ENCODE measurements around the gene ZDHHC6.
A peak's percentile ranks its signal among the peaks of the same experiment; 100 is the strongest.
"Not testable (repeated sequence)": the region's sequence is repeated elsewhere in the genome, so short reads cannot be mapped to it uniquely, and the experiment has no call there.

ZDHHC6 gene

DNA sequence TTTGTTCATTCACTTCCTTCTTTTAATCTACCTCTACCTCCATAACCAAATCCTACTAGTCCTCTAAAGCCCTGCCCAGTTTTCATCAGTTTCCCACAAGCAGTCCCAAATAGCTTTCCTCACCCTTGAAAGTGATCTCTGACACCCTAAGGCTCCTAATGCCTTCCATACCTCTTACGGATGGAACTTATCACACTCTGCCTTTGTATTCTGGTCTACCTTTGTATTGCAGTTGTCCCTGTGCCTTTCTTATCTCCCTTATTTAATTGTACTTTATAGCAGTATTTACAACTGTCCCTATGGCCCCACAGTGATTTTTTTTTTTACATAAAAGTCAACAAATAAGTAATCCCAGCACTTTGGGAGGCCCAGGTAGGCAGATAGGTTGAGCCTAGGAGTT is 39.0 kb downstream of the ZDHHC6 start:
- H3K9me3 ChIP-seq (ENCODE audit: insufficient read depth, low read depth, low read length): no peaks in the 10 kb centered on the region
- no peak overlapping the region for H3K4me3 ChIP-seq (ENCODE audit: low read length)
- H3K9ac ChIP-seq (ENCODE audit: low read depth, low read length): no peak overlapping the region
- no peaks in the 10 kb centered on the region for H3K36me3 ChIP-seq (ENCODE audit: insufficient read depth, low read length)
- H3K4me1 ChIP-seq (ENCODE audit: insufficient read depth, low read length): no peaks in the 10 kb centered on the region
- 90% methylated on average over 1 of the region's 1 CpG for WGBS
- H3K27me3 ChIP-seq (ENCODE audit: insufficient read depth, low read length): no peaks in the 10 kb centered on the region; the same call in 1 of the 2 replicates
- no peak overlapping the region for H3K27ac ChIP-seq (ENCODE audit: low read depth, low read length)

DNA sequence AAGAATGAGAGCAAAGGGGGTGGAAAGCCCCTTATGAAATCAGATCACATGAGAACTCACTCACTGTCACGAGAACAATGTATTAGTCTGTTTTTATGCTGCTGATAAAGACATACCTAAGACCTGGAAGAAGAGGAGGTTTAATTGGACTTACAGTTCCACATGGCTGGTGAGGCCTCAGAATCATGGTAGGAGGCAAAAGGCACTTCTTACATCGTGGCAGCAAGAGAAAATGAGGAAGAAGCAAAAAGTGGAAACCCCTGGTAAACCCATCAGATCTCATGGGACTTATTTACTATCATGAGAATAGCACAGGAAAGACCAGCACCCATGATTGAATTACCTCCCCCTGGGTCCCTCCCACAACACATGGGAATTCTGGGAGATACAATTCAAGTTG is 39.9 kb downstream of the ZDHHC6 start:
- not testable (repeated sequence) for H3K36me3 ChIP-seq (ENCODE audit: insufficient read depth, low read length); H3K9ac ChIP-seq (ENCODE audit: low read depth, low read length); H3K9me3 ChIP-seq (ENCODE audit: insufficient read depth, low read depth, low read length); H3K27me3 ChIP-seq (ENCODE audit: insufficient read depth, low read length); H3K27ac ChIP-seq (ENCODE audit: low read depth, low read length); H3K4me3 ChIP-seq (ENCODE audit: low read length); H3K4me1 ChIP-seq (ENCODE audit: insufficient read depth, low read length)
- WGBS: 92% methylated on average over 2 of the region's 2 CpGs

DNA sequence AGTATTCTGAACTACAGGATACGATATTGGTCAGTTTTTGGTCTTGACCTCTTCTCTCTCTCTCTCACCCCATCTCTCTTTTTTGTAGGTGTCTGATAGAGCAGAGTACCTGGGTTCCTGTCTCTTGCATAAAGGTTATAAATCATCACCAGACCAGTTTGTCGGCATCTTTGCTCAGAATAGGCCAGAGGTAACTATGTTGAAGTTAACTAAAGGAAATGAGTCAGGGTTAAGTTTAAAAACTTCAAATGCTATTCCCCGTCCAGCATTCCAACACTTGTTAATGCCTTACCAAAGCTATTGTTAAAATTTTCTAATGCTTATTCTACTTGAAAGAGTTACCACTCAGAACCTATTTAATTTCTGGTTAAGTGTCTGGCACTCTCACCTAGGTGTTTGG is 42.1 kb downstream of the ZDHHC6 start:
- H3K27ac ChIP-seq (ENCODE audit: low read depth, low read length): no peak overlapping the region
- no peaks in the 10 kb centered on the region; the same call in 1 of the 2 replicates for H3K27me3 ChIP-seq (ENCODE audit: insufficient read depth, low read length)
- no peaks in the 10 kb centered on the region for H3K36me3 ChIP-seq (ENCODE audit: insufficient read depth, low read length)
- no peaks in the 10 kb centered on the region for H3K4me1 ChIP-seq (ENCODE audit: insufficient read depth, low read length)
- H3K9me3 ChIP-seq (ENCODE audit: insufficient read depth, low read depth, low read length): no peaks in the 10 kb centered on the region
- H3K4me3 ChIP-seq (ENCODE audit: low read length): no peak overlapping the region
- WGBS: 78% methylated on average over 1 of the region's 3 CpGs
- H3K9ac ChIP-seq (ENCODE audit: low read depth, low read length): no peak overlapping the region

DNA sequence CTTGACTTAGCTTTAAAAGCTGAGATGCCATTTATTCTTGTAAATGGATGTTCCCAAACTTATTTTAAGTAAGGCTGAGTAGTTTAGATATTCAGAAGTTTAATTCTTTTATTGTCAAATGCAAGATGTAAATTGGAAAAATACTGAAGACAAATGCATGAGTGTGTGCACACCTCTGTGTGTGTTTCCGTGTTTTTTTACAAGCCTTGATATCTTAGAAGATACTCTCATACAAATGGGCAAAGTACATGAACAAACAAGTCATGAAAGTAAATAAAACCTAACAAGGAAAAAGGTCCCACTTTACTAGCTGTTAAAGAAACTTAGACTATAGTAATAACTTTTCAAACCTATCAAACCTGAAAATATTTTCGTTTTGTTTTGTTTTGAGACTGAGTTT is 43.8 kb downstream of the ZDHHC6 start:
- H3K36me3 ChIP-seq (ENCODE audit: insufficient read depth, low read length): no peaks in the 10 kb centered on the region
- H3K27me3 ChIP-seq (ENCODE audit: insufficient read depth, low read length): no peaks in the 10 kb centered on the region; the same call in 1 of the 2 replicates
- no peaks in the 10 kb centered on the region for H3K4me1 ChIP-seq (ENCODE audit: insufficient read depth, low read length)
- no peak overlapping the region for H3K4me3 ChIP-seq (ENCODE audit: low read length)
- no peak overlapping the region for H3K9ac ChIP-seq (ENCODE audit: low read depth, low read length)
- no peaks in the 10 kb centered on the region for H3K9me3 ChIP-seq (ENCODE audit: insufficient read depth, low read depth, low read length)
- WGBS: 96% methylated on average over 2 of the region's 2 CpGs
- H3K27ac ChIP-seq (ENCODE audit: low read depth, low read length): no peak overlapping the region

DNA sequence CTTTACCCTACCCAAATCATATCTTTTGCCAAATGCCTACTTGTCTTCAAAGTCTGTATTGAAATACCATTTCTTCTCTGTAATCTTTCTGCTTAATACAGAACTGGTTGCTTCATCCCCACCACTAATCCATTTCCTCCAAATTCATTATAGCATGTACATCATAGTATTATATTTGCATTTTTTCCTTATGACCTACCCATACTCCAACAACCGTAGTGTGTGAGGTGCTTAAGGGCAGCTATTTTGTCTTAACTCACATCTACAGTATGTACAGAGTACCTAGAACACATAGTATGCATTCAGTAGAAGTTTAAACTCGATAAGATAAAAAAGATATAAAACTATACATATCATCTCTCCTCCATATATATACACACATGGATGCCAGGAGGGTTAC is 49.1 kb downstream of the ZDHHC6 start:
- no peak overlapping the region for H3K27ac ChIP-seq (ENCODE audit: low read depth, low read length)
- H3K4me1 ChIP-seq (ENCODE audit: insufficient read depth, low read length): no peaks in the 10 kb centered on the region
- no peaks in the 10 kb centered on the region for H3K36me3 ChIP-seq (ENCODE audit: insufficient read depth, low read length)
- H3K27me3 ChIP-seq (ENCODE audit: insufficient read depth, low read length): no peaks in the 10 kb centered on the region
- H3K9me3 ChIP-seq (ENCODE audit: insufficient read depth, low read depth, low read length): no peaks in the 10 kb centered on the region
- H3K4me3 ChIP-seq (ENCODE audit: low read length): no peak overlapping the region
- H3K9ac ChIP-seq (ENCODE audit: low read depth, low read length): no peak overlapping the region
- no CpG with 5 or more reads among the region's 2 CpGs for WGBS

DNA sequence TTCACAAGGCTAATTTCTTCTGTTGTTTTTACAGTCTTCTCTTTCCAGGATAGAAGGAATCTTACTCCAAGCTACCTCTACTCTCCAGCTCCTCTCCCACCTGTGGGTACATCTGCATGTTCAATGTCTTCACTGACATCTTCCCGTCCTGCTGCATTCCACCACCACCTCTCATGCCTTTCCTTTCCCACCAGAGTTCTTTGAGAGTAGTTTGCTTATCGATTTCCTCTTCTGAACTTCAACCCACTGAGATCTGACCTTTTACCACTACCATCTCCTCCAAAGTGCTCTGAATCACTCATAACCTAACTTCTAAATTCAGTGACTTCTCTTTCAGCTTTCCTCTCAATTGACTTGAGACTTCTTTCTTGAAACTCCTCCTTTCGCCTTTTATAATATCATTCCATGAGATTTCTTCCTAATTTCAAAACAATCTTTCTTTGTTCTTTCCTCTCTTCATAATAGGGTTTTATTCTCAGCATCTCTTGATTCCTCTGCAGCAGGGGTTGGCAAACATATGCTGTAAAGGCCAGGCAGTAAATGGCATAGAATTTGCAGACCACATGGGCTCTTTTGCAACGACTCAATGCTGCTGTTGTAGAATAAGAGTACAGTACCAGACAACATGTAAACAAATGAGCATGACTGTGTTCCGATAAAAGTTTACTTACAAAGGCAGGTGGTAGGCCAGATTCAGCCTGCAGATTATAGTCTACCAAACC is 50.7 kb downstream of the ZDHHC6 start:
- Histone ChIP-seq H3K4me3 (ENCODE audit: low read length) (no peak overlapping the region), H3K4me1 (ENCODE audit: insufficient read depth, low read length) (no peaks in the 10 kb centered on the region), H3K27ac (ENCODE audit: low read depth, low read length) (no peak overlapping the region), H3K9ac (ENCODE audit: low read depth, low read length) (no peak overlapping the region), H3K27me3 (ENCODE audit: insufficient read depth, low read length) (no peaks in the 10 kb centered on the region), H3K36me3 (ENCODE audit: insufficient read depth, low read length) (no peaks in the 10 kb centered on the region), H3K9me3 (ENCODE audit: insufficient read depth, low read depth, low read length) (no peaks in the 10 kb centered on the region)
- WGBS: 89% methylated on average over 5 of the region's 5 CpGs

DNA sequence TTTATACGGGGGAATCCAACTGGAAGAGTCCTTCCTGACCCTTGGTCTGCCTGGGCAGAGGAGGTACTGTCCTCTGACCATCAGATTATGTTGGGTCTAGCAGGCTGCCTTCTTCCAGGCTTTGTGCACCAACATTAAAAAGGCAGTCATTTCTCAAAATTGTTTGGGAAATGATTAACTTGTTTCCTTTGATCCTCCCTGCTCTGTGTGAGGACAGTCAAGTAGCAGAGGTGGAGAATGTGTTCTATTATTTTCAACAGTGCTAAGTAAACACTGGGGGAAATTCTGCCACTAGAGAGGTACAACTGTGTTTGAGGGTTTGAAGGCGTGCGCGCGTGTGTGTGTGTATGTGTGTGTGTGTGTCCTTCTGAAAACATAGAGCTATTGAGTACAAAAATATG is 52.2 kb downstream of the ZDHHC6 start:
- Histone ChIP-seq H3K27ac (ENCODE audit: low read depth, low read length) (no peak overlapping the region), H3K4me3 (ENCODE audit: low read length) (no peak overlapping the region), H3K27me3 (ENCODE audit: insufficient read depth, low read length) (no peaks in the 10 kb centered on the region), H3K9ac (ENCODE audit: low read depth, low read length) (no peak overlapping the region), H3K4me1 (ENCODE audit: insufficient read depth, low read length) (no peaks in the 10 kb centered on the region), H3K9me3 (ENCODE audit: insufficient read depth, low read depth, low read length) (no peaks in the 10 kb centered on the region), H3K36me3 (ENCODE audit: insufficient read depth, low read length) (no peaks in the 10 kb centered on the region)
- 96% methylated on average over 5 of the region's 5 CpGs for WGBS

DNA sequence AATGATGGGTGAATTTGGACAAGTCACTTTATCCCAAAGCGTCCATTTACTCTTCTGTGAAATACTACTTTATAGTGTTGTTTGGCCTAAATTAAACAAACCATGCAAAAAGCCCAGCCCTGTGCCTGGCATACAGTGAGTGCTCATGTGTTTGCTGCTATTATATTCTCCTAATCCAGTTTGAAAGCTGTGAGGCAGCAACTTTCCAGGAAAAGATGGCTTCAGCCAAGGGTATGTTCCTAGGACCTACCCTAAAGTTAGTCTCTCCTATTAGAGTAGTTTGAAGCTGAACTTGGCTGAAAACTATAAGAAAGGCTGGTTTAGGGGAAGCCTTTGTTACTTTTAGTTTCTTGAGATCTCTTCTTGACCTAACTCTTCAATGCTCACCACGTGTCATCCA is 52.9 kb downstream of the ZDHHC6 start:
- Histone ChIP-seq H3K4me1 (ENCODE audit: insufficient read depth, low read length) (no peaks in the 10 kb centered on the region), H3K4me3 (ENCODE audit: low read length) (no peak overlapping the region), H3K36me3 (ENCODE audit: insufficient read depth, low read length) (no peaks in the 10 kb centered on the region), H3K9me3 (ENCODE audit: insufficient read depth, low read depth, low read length) (no peaks in the 10 kb centered on the region), H3K27me3 (ENCODE audit: insufficient read depth, low read length) (no peaks in the 10 kb centered on the region), H3K9ac (ENCODE audit: low read depth, low read length) (no peak overlapping the region), H3K27ac (ENCODE audit: low read depth, low read length) (no peak overlapping the region)
- 100% methylated on average over 2 of the region's 2 CpGs for WGBS

DNA sequence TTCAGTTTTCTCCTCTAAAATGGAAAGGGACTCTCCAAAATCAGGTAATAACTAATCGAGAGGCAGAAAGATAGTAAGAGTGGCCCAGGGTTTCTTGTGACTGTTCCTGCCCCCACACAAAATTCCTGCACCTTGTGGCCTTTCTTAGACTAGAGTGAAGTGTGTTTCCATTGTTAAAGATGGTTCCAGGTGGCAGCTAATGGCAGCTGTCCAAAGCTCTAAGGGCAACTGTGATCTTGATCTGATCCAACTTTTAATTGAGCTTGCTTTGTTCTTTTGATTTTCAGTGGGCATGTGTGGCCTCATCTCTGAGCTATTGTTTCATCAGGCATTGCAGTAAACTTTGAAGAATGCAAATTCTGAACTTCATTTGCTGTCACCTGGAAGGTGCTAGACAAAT is 53.4 kb downstream of the ZDHHC6 start:
- Histone ChIP-seq H3K9me3 (ENCODE audit: insufficient read depth, low read depth, low read length) (no peaks in the 10 kb centered on the region), H3K4me3 (ENCODE audit: low read length) (no peak overlapping the region), H3K27ac (ENCODE audit: low read depth, low read length) (no peak overlapping the region), H3K27me3 (ENCODE audit: insufficient read depth, low read length) (no peaks in the 10 kb centered on the region), H3K4me1 (ENCODE audit: insufficient read depth, low read length) (no peaks in the 10 kb centered on the region), H3K9ac (ENCODE audit: low read depth, low read length) (no peak overlapping the region), H3K36me3 (ENCODE audit: insufficient read depth, low read length) (no peaks in the 10 kb centered on the region)
- 100% methylated on average over 1 of the region's 1 CpG for WGBS

DNA sequence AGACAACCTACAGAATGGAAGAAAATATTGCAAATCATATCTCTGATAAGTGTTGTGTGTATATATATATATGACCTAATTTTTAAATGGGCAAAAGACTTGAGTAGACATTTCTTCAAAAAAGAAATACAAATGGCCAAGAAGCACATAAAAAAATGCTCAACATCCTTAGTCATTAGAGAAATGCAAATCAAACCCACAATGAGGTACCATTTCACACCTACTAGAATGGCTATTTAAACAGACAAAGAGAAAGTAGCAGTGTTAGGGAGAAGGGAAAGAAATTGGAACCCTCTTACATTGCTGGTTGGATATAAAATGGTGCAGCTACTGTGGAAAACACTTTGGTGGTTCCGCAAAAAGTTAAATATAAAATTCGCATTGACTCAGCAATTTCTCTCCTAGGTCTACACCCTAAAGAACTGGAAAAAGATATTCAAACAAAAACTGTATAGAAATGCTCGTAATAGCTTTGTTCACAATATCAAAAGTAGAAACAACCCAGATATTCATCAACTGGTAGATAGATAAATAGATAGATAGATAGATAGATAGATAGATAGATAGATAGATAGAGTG is 56.5 kb downstream of the ZDHHC6 start:
- Histone ChIP-seq H3K4me1 (ENCODE audit: insufficient read depth, low read length) (no peaks in the 10 kb centered on the region), H3K9ac (ENCODE audit: low read depth, low read length) (no peak overlapping the region), H3K4me3 (ENCODE audit: low read length) (no peak overlapping the region), H3K9me3 (ENCODE audit: insufficient read depth, low read depth, low read length) (no peaks in the 10 kb centered on the region), H3K27me3 (ENCODE audit: insufficient read depth, low read length) (no peaks in the 10 kb centered on the region), H3K36me3 (ENCODE audit: insufficient read depth, low read length) (no peaks in the 10 kb centered on the region), H3K27ac (ENCODE audit: low read depth, low read length) (no peak overlapping the region)
- WGBS: no CpG with 5 or more reads among the region's 3 CpGs

DNA sequence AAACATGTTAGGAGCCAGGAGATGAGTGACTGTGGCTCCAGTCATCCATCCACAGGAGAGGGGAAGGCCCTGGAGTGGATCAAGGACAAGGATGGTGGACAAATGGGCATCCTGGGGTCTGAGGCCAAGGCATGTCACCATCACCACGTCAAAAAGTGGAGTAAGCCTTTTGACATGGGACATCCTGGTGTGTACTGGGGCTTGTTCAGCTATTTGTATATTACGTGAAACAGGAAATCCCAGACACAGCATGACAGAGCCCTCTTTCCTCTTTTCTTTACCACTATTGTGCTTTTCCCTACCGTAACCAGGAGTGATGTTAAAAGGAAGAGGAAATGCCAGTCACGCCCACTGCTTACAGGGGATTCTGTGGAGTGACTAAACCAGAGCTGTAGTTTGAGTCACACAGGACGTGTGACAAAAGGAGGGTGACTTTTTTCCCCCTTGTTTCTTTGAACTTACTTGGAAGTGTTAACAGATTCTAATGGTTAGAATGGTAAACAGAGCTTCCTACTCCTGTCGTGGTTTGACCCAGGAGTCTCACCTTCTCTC is 57.4 kb downstream of the ZDHHC6 start:
- no peaks in the 10 kb centered on the region for H3K36me3 ChIP-seq (ENCODE audit: insufficient read depth, low read length)
- H3K9me3 ChIP-seq (ENCODE audit: insufficient read depth, low read depth, low read length): no peaks in the 10 kb centered on the region
- 40% methylated on average over 5 of the region's 6 CpGs for WGBS
- H3K27ac ChIP-seq (ENCODE audit: low read depth, low read length): peak overlapping the region; percentile 39; the same call in 1 of the 2 replicates
- H3K9ac ChIP-seq (ENCODE audit: low read depth, low read length): peak overlapping the region; percentile 6; the same call in 1 of the 2 replicates
- no peaks in the 10 kb centered on the region for H3K27me3 ChIP-seq (ENCODE audit: insufficient read depth, low read length)
- no peaks in the 10 kb centered on the region for H3K4me1 ChIP-seq (ENCODE audit: insufficient read depth, low read length)
- no peak overlapping the region for H3K4me3 ChIP-seq (ENCODE audit: low read length)

All from HUES64 (cell line).